OCI-LY7 (cell line): Measurements from ENCODE around the gene IFFO2.

Experiments used
- EZH2phosphoT487 ChIP-seq: fragments of 200-600 bp; sonication (generic); IDR thresholded peaks from 2 replicates; pipeline ENCODE4 v1.6.1; 2018; ENCODE audit warnings: low read depth, borderline replicate concordance, mild to moderate bottlenecking, mixed run types, antibody characterized with exemption, low read length, moderate library complexity, mixed read lengths
- TF ChIP-seq, protein P1 (sequence below): fragments of 200-600 bp; sonication (generic); conservative IDR thresholded peaks from 2 replicates; pipeline ENCODE4 v1.5.1; 2014; ENCODE audit warnings: mild to moderate bottlenecking, antibody characterized with exemption, low read length, moderate library complexity, mixed read lengths

DNA sequence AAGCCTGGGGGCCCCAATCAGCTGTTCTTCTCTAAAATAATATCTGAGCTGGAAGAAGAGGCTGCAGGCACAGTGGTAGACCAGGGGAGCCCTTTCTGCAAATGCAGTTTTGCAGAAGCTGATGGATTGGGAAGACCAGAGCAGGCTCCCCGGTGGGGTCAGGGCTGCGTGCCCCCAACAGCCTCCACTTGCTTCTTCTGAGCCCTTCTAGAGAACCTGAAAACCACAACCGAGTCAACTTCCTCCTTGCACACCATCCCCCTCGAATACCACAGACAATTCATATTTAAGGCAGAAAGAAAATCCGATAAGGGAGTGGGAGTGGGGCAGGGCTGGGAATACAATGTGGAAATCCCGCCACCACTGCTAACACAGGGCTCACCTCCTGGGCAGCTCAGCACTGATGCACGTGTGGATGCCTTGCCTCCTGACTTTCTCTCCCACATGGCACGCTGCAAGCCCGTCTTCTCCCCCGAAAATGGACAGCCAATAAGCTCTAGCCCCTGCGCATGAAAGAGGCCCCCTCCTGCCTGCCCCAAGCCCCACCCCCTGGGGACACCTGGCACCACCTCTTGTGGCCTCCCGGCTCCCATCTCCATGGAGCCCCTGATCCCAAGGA lies 28.7 kb downstream of the IFFO2 start:
- TF ChIP-seq, protein P1, sequence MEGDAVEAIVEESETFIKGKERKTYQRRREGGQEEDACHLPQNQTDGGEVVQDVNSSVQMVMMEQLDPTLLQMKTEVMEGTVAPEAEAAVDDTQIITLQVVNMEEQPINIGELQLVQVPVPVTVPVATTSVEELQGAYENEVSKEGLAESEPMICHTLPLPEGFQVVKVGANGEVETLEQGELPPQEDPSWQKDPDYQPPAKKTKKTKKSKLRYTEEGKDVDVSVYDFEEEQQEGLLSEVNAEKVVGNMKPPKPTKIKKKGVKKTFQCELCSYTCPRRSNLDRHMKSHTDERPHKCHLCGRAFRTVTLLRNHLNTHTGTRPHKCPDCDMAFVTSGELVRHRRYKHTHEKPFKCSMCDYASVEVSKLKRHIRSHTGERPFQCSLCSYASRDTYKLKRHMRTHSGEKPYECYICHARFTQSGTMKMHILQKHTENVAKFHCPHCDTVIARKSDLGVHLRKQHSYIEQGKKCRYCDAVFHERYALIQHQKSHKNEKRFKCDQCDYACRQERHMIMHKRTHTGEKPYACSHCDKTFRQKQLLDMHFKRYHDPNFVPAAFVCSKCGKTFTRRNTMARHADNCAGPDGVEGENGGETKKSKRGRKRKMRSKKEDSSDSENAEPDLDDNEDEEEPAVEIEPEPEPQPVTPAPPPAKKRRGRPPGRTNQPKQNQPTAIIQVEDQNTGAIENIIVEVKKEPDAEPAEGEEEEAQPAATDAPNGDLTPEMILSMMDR = no peak
- no peak for TF ChIP-seq EZH2phosphoT487
